ENCODE data around the gene BZW1.

The BZW1 gene

GRCh38 chr2:200770847-200771246 is 40.9 kb upstream of the BZW1 start:
- no peak for TF ChIP-seq CTCF (IDR thresholded peaks at IDR 0.05; ENCODE audit: low read depth, low read length, missing control alignments)
- no peak overlapping the region for H3K4me3 ChIP-seq (replicated peaks; ENCODE audit: low read depth, low read length)
- DNase-seq (ENCODE audit: extremely low read depth, low read depth) = no peak

- H3K4me3 ChIP-seq (replicated peaks; ENCODE audit: low read depth, low read length) = no peak overlapping the region
- TF ChIP-seq CTCF (IDR thresholded peaks at IDR 0.05; ENCODE audit: low read depth, low read length, missing control alignments) = no peak
- DNase-seq (ENCODE audit: extremely low read depth, low read depth) = no peak
Measured at GRCh38 chr2:200772620-200773019, 39.1 kb upstream of the BZW1 start.

GRCh38 chr2:200773083-200773482 is 38.6 kb upstream of the BZW1 start:
- DNase-seq (ENCODE audit: extremely low read depth, low read depth) = no peak
- no peak overlapping the region for H3K4me3 ChIP-seq (replicated peaks; ENCODE audit: low read depth, low read length)
- no peak for TF ChIP-seq CTCF (IDR thresholded peaks at IDR 0.05; ENCODE audit: low read depth, low read length, missing control alignments)

GRCh38 chr2:200774920-200775319 is 36.8 kb upstream of the BZW1 start:
- H3K4me3 ChIP-seq (replicated peaks; ENCODE audit: low read depth, low read length) = no peak overlapping the region
- no peak for TF ChIP-seq CTCF (IDR thresholded peaks at IDR 0.05; ENCODE audit: low read depth, low read length, missing control alignments)
- DNase-seq (ENCODE audit: extremely low read depth, low read depth) = no peak

GRCh38 chr2:200777275-200777674 is 34.4 kb upstream of the BZW1 start:
- H3K4me3 ChIP-seq (replicated peaks; ENCODE audit: low read depth, low read length) = no peak overlapping the region
- no peak for DNase-seq (ENCODE audit: extremely low read depth, low read depth)
- no peak for TF ChIP-seq CTCF (IDR thresholded peaks at IDR 0.05; ENCODE audit: low read depth, low read length, missing control alignments)

GRCh38 chr2:200778038-200778437 is 33.7 kb upstream of the BZW1 start:
- no peak for DNase-seq (ENCODE audit: extremely low read depth, low read depth)
- H3K4me3 ChIP-seq (replicated peaks; ENCODE audit: low read depth, low read length) = no peak overlapping the region
- TF ChIP-seq CTCF (IDR thresholded peaks at IDR 0.05; ENCODE audit: low read depth, low read length, missing control alignments) = no peak

GRCh38 chr2:200779214-200779613 is 32.5 kb upstream of the BZW1 start:
- no peak for TF ChIP-seq CTCF (IDR thresholded peaks at IDR 0.05; ENCODE audit: low read depth, low read length, missing control alignments)
- H3K4me3 ChIP-seq (replicated peaks; ENCODE audit: low read depth, low read length) = no peak overlapping the region
- DNase-seq (ENCODE audit: extremely low read depth, low read depth) = no peak
